NCI-H2081 treated with DMSO at 0.1 percent for 48 hours (cell line): ENCODE results near the gene ENOX2.

ENCODE experiments used
- DNase-seq: peaks from one replicate; lab custom pipeline; 2025; lab: John Stamatoyannopoulos, UW

Gene ENOX2

DNA sequence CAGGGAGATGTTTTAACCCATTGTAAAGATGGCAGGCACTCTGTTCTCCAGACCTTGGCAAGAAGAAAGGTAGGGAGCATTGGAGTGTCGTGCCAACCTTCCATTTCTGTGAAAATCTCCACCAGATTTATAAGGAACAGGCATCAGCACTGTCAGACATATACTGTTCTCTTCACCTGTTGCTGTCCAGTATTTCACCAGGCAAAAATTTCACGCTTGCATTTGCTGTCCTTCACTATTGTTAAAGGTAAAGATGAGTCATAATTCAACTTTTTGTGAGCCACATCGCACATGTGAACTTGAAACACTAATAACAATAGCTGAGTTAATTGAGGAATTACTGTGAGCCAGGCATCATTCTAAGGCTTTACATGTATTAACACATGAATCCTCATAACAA, 203.4 kb downstream of the ENOX2 start:
- DNase-seq = no peak

DNA sequence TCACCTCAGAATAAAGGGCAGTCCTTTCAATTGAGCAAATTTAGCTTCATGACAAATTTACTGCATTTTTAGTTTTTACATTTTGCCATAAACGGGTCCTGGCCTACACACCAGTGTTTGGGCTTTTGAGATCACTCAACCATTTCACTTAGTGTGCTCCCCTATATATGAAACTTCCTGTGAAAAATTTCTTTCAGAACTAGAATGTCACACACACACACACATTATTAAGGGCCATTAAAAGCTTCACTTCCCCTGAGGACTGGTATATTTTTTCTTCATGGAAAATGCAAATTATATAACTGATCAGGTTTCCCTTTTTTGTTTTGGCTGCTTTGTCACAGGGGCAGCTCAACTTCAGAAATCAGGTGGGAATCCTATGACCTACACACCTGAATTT, 206.5 kb downstream of the ENOX2 start:
- DNase-seq = no peak

DNA sequence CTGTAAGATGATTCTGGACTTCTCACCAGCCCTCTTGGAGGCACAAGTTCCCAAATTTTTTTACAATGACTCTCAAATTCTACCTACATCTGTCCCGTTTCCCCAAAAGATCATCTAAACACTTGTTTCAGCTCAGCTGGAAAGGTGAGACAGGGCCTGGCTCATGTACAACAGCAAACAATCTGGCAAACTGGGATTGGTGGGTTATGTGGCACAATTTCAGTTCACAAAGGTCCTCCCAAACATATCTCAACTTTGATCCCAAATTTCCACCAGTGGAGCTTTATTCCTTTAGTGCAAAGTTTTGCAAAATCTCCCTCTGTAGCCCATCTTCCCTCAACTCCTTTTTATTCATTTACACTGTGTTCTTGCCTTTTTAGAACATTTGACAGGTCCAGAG, 207.1 kb downstream of the ENOX2 start:
- DNase-seq = no peak

DNA sequence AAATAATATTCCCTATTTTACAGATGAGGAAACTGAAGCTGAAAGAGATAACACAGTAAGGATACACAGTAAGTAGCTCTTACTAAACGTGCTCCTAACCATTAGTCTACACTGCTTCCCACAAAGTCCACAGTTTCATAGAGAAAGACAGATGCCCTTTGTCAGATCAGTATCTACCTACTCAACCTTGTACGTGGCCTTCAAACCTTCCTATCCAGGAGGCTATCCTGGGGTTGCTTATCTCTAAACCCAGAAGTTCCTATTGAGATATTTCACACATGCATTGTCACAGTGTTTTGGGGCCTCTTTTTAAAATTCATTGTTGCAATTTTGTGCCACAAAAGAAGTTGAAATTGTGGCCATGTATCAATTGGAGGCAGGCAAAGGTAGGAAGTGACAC, 208.0 kb downstream of the ENOX2 start:
- no peak for DNase-seq

DNA sequence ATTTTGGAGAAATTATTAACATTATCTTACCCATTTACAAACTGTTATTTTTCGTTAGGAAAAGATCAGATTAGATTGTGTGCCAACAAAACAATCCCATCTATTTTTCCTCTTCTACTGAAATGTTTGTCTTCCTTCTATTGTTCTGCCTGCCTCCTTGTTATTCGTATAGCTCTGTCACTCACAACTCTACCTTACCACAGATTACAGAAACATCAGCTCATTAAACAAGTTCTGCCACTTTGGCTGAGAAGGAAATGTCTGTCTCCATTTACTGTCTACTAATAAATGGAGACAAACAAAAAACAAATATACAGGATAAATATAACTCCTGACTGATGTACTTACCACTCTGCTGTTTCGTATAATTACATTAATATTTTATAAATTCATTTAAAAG, 211.4 kb downstream of the ENOX2 start:
- no peak for DNase-seq

DNA sequence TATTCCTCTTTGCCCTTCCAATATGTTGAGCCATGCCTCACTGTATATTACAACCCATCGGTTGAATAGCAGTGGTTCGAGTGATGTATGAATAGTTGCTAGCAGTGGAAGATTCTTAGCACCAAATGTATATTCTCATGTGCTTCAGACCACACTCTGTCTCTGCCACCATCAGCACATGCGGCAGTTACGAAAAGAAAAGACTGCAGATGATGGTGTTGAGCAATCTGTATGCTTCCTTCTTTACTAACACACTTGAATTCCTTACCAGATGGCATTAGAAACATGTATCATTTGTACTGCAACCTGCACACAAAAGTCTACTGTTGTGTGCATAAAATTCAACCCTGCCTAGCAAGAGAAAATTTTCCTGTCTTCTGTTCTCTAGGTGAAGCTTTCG, 214.6 kb downstream of the ENOX2 start:
- DNase-seq = no peak

DNA sequence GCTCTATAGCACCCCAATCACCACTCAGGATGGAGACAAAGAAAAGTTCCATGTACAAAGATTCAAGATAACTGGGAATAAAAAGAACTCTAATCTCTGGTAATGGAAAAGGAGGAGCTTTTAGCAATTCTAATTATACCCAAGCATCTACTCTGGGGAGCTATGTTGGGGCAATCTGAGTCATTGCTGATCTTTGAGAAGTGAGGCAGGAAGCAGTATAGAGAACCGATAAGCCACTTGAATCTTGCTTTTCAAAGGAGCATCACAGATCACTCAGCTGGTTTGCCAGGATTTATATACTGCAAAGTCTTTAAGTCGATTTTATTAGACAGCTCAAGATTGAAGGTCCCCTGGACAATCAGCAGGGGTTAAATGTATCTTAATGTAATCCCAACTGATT, 220.0 kb downstream of the ENOX2 start:
- DNase-seq = no peak

DNA sequence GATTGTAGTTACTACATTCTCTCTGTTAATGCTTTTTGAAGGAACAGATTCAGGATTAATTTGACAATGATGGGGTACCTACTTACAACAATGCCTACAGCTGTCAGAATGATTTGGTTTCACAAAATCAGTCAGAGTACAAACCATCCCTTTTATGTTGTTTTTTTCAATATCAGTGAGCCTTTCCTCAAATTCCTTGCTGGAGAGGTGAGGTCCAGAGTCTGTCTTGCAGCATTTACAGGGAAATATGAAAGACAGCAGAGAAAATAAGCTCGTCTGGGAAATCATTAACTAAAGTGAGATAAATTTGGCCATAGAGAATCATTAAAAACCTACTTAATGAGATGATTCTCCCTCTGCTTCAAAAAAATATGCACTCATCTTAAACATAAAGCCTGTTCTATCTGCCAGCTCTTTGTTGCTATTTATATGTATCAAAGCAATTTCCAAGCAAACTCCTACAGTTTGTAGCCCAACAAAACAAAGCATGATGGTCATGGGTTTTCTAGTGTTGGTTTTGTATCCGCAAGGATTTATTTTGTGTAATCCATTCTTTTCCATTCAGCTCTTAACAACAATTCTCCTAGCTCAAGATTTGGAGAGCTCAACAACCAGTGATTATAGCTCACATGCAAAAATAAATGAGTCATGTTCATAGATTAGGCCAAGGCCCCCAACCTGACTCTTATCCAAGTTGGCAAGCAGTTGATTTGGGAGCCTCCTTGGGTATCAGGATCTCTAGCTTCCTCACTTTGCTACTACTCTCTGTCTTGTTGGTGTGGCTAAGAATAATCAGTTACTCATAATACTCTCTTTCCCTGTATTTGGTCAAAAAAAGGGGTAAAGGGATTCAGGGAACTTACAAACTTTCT, 222.6 kb downstream of the ENOX2 start:
- DNase-seq = no peak

DNA sequence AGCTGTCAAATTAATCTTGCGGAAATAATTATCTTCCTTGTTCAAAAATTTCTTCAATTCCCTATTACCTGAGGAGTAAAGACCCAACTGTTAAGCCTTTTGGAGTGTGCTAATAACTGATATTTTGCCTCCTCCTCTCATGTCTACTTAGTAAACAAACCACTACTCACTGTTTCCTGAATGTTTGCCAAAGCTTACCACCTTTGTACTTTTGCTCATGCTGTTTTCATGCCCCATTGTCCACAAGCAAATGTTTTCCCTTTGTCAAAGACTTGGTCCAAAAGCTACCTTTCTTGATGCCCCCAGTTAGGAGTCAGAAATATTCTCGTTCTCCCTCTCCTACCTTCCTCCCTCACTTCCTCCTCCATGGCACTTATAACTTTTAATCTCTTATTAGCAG, 226.1 kb downstream of the ENOX2 start:
- no peak for DNase-seq

DNA sequence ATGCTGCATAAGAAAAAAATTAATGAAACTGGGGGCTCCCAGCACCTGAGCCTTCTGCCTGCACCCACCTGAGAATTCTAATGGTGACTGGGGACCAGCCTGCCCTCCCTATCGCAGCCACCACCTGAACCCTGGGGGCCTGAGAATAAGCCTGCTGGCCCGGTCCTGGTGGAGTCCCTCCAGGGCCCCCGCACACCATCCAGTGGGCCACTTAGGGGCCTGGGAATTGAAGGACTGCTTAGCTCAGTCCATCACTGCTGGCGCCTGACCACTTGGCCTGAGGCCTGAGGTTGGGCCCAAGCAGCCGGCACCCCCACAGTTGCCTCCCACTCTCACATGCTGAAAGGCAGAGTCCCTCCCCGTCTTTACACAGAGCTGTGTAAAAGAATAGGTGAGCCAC, 230.8 kb downstream of the ENOX2 start:
- no peak for DNase-seq

DNA sequence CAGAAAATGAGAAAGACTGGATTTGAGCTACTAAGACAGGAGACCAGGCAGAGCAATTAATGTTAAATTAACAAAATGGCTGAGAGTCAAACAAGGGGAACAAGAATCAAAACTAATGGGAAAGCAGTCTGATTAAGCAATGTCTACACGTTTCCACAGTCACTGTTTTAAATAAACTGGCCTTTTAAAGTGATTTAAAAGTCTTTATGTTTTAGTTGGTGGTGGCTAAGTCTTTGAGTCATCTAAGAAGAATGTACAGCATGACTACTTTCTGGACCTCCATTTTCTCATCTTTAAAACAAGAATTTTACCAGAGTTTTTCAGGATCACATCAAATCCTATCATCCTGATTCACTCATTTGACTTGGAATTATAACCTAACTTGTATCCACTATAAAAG, 233.8 kb downstream of the ENOX2 start:
- DNase-seq = no peak

DNA sequence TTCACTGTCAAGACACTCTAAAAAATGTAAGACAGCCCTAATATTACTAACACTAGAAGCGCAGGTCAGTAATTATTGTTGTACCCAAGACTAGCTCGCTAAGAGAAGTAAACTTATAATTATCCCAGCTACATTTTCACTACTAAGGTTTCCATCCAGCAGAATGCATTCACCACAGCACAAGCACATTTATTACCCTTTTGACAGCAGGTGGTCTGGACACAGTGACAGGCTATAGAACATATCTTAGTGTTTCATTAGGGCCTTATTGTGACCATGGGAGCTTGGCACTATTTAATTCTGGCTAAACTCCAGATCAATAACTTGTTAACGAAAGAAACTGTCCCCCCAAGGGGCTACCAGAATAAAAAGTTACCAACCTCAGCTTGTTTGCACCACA, 237.7 kb downstream of the ENOX2 start:
- no peak for DNase-seq

DNA sequence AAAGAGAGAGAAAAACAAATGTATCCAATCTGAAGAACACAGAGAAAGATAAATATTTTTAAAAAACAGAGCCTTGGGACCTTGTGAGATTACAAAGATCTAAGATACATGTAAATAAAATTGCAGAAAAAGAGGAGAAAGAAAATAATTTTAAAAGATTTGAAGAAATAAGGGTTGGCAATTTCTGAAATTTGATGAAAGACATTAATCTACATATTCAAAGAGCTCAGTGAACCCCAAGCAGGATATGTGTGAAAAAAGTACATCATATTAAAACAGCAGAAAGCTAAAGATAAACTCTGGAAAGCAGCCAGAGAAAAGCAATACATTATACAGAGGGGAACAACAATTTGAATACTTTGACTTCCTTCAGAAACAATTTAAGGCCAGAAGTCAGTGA, 244.7 kb downstream of the ENOX2 start:
- DNase-seq = no peak

DNA sequence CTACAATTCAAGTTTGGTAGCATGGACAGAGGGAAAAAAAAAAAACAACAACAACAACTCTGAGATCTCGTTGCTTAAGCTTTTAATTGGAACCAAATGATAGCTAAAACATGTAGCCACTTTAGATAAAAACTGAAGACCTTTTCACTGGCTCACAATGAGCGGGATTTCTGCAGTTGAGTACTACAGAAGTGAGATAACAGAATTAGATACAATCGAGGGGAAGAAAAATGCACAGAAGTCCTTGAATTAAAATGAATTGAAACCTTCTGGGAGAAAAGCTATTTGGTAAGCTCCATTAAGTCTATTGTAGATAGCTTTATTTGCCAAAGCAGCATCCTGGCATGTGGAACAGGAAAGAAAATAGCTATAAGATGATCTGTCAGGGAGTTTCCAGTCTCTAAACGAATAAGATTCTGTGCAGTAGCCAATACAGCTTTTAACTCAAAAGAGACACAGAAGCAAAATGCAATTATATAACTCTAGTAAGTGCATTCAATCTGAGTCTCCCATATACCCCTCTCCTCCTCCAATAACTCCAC, 248.5 kb downstream of the ENOX2 start:
- no peak for DNase-seq

DNA sequence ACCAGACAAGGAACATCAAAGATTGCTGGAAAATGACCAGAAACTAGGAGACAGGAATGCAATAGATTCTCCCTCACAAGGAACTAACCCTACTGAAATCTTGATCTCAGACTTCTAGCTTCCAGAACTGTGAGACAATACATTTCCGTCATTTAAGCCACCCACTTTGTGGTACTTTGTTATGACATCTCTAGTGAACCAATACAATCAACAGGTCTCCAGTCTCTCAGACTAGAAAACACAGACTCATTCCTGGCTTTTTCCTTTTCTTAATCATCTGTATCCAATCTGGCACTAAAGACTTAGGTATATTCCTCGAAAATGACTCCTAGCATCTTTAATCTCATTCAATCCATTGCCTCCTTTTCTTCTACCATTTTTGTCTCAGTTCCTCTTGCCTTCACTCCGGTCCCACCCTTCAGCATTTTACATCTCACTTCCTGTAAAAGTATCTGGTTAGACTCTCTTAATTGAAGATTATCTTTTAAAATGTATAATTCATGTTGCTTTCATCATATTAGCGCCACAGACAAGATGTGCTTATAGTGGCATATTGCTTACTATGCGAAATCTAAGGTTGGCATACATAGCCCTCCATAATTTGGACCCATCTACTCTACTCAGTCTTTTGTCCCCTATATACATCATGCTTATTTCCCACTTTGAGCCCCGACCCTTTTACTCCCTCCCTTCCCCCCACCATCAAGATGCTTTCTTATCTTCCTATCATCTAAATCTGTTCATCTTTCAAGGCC, 250.0 kb downstream of the ENOX2 start:
- DNase-seq = no peak

DNA sequence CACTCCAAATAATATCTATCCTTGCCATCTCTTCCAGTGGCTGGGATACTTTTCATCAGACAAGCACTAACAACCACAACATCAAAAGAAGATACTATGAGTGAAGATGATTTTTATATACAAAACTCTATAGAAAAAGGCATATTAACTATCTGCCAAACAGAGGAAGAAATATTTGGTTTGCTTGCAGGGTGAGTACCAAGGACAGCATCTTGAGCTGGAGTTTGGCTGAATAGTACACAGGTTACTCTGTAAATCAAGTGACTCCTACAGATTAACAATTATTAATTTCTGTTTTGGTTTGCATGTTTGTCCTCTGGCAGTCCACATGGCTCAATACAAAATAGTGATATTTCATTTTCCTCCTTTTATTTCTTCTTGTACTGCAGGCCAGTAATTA, 253.3 kb downstream of the ENOX2 start:
- no peak for DNase-seq

DNA sequence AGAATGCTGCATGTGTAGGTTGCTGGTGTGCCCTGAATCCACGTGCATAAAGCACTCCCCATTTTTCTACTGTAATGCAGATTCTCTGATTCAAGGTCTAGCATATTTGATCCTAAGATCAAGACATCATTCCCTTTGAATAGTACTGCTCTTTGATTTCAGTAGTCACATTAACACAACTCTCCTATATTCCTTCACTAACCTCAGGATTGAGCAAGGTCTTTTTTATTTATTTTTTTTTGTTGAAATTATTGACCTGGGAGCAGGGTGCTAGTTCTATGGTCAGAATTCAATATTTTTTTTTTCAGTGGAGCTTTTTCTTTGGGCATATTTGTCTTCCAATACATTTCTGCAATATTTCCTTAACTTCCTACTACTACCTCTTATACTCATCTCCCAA, 255.5 kb downstream of the ENOX2 start:
- no peak for DNase-seq

DNA sequence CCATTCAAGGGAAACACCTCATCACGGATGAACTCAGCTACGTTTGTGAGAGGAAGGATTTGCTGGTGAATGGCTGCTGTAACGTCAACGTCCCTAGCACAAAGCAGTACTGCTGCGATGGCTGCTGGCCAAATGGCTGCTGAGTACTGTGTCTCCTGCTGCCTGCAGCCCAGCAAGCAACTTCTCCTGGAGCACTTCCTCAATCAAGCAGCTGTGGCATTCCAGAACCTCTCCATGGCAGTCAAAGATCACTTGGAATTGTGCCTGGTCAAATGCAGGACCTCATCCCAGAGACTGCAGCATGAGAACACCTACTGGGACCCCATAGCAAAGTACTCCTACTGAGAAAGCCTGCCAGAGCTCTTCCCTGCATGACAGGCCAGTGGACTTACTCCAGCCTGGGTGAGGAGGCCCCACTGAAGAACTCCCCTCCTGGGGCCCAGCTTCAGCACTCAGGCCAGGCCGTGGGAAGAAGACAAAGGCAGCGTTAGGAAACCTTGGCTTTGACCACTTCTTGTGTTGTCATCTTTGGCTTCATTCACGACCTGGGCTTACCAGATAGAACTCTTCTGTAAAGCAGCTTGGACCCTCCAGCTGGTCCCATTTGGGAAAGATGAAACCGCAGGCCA, 256.9 kb downstream of the ENOX2 start:
- DNase-seq = no peak

DNA sequence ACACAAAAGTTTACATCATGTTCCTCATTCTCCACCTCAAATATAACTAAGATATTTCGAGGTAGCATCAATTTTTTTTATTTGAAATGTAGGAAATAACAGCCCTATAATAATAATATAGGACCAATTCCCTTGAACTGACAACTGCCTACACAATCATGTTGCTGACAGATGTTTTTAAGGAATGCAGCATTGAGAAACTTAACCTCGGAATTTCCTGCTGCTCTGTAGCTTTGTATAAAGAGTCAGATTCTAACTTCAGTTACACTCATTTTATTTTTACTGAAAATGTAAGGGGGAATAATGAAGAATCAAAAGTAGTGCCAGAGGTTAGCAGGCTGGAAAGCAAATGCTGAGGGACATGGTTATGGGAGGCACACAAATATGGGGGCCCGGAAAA, 265.4 kb downstream of the ENOX2 start:
- no peak for DNase-seq

DNA sequence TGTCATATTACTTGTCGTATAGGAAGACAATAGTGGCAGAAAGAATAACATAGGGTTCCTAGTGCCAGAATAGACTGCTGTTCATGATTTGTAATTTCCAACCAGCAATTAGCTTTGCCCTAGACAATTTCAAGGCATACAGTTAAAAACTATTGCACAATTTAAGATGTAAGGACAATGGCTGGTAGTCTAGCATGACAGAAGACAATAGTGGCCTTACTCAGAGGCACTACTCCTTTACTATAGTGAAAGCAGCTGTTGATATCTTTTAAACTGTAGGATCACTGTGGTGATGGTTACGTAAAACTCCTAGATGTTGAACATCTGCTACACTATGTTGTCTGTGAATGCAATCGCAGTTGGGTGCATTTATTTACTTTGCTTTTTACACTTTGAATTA, 266.7 kb downstream of the ENOX2 start:
- no peak for DNase-seq

DNA sequence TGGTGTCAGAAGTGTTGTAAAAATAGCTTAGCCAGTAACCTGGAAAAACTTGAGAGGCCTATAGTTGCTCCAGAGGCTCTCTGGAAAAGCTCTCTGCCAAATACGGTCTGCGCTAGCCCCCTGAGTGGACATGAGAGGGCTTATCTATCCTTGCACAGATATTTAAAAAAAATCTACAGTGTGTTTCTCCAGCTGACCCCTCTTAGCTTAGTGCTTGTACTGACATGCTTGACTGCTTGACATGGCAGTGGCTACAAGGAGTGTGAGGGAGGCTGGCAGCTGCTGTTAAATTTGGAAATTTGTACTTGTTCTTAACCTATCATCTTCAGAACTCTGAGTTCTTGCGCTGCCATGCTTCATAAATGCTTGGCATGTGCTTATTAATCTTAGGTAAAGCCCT, 272.0 kb downstream of the ENOX2 start:
- no peak for DNase-seq

DNA sequence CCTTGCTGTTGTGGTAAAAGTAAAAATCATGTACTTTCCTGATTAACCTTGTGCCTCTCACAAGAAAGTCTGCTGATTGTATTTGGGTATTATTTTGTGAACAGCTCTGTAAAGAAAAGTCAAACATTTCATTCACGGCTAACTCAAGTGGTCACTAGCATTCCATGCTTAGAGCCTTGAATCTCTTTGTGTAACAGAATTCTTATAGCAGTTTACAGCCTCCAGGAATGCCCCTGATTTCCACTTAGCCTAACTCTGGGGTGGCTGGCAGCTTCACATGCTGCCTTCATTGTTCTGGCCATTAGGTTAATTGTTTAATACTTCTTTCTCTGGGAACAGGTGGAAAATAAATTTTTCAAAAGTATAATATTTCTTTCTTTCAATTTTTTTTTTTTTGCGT, 274.5 kb downstream of the ENOX2 start:
- no peak for DNase-seq

DNA sequence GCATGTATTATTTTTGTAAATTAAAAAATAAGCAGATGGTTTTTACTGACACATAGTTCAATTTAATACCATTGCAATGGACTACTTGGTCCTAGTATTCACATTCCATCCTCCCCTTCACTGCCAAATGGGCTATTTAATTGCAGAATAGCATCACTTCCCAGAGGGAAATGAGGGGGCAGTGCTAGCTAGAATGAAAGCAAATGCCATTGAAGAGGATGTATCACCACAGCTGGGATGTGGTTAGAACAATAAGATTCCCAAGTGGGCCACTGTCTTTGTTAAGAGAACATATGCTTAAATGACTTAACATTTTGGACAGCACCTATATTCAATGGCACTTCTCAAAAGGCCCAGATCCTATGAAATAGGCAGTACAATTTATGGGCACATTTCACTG, 276.5 kb downstream of the ENOX2 start:
- no peak for DNase-seq
